Breast epithelium (tissue), 4 donors: ENCODE results near the gene KRTAP10-1. TPM values are rescaled to one million over a fixed set of nuclear protein-coding genes. Genes with fewer than 3 reads are reported as not detected.

Source experiments
- DNase-seq, 2 donors: peaks; one replicate each; pipeline ENCODE4 v3.0.0-alpha.2; 2019; ENCODE audit warnings: low spot score in 2 of 2
- H3K27ac ChIP-seq, 2 donors: fragments of 200-600 bp; sonication (generic) in 1 of 2; one replicate each; pipeline ENCODE4 v1.5.1; 2016 to 2019; ENCODE audit warnings: mild to moderate bottlenecking in 1 of 2
- H3K27me3 ChIP-seq, 2 donors: fragments of 200-600 bp; sonication (generic) in 1 of 2; one replicate each; pipeline versions ENCODE4 v1.5.1 to v1.6.0; 2017 to 2019; ENCODE audit warnings: control low read depth in 1 of 2, mild to moderate bottlenecking in 1 of 2
- H3K36me3 ChIP-seq: fragments of 200-600 bp; one replicate; pipeline ENCODE4 v1.5.1; 2019
- H3K4me1 ChIP-seq, 2 donors: fragments of 200-600 bp; sonication (generic); one replicate each; pipeline ENCODE4 v1.5.1; 2016 to 2019; ENCODE audit warnings: control low read depth in 1 of 2
- H3K4me3 ChIP-seq, 3 donors: fragments of 200-600 bp; sonication (generic); 1 replicate in 2 of 3; 2 replicates in 1 of 3; pipeline ENCODE4 v1.5.1; 2016 to 2019; ENCODE audit warnings: mild to moderate bottlenecking in 3 of 3, moderate library complexity in 2 of 3
- H3K9me3 ChIP-seq, 2 donors: fragments of 200-600 bp; sonication (generic) in 1 of 2; one replicate each; pipeline ENCODE4 v1.5.1; 2016 to 2019; ENCODE audit warnings: control low read depth in 1 of 2
- CTCF ChIP-seq, 3 donors: fragments of 450-650 bp; IDR thresholded peaks; one replicate each; pipeline ENCODE4 v1.5.1; 2016 to 2017; ENCODE audit warnings: antibody characterized with exemption in 3 of 3, mild to moderate bottlenecking in 3 of 3, moderate library complexity in 3 of 3
- POLR2A ChIP-seq: fragments of 450-650 bp; IDR thresholded peaks from one replicate; pipeline ENCODE4 v1.6.1; 2016; ENCODE audit warnings: antibody characterized with exemption, mild to moderate bottlenecking, moderate library complexity
- POLR2AphosphoS5 ChIP-seq, 3 donors: sonication (generic); formaldehyde crosslinking; IDR thresholded peaks; one replicate each; pipeline ENCODE4 v1.6.1; 2017; ENCODE audit warnings: antibody characterized with exemption in 3 of 3
- intact Hi-C: fragments of 100-400 bp; cut with DNase I; formaldehyde crosslinking; loops from one replicate; pipeline ENCODE4 v1.15.1; 2023; ENCODE audit warnings: low total_unique reads
- total RNA-seq, 3 donors: library from RNA; depleted of rRNA; stranded (reverse); fragments of >200 nt; gene quantifications; one replicate each; pipeline ENCODE4 v1.1.0, GENCODE V29; 2016

Gene KRTAP10-1
- total RNA-seq, 3 donors from 2014 or later = not detected

GRCh38 chr21:44508711-44509445 is 31.1 kb downstream of the KRTAP10-1 start:
- TF ChIP-seq POLR2AphosphoS5 (IDR thresholded peaks at IDR 0.05) (no peak), CTCF (IDR thresholded peaks at IDR 0.05) (no peak), POLR2A (no peak)
- DNase-seq = no peak
- H3K4me3 ChIP-seq = no peak overlapping the region
- no peaks in the 10 kb centered on the region for H3K36me3 ChIP-seq
- intact Hi-C loops = no loop called here
- no peaks in the 10 kb centered on the region for H3K4me1 ChIP-seq
- H3K9me3 ChIP-seq = no peaks in the 10 kb centered on the region
- H3K27me3 ChIP-seq = peaks cover 4 to 24% of the 10 kb centered on the region in 2 donors
- no peak overlapping the region for H3K27ac ChIP-seq

- Histone ChIP-seq H3K9me3 (no peaks in the 10 kb centered on the region), H3K36me3 (no peaks in the 10 kb centered on the region), H3K4me3 (no peak overlapping the region), H3K27me3 (peaks cover 4 to 24% of the 10 kb centered on the region in 2 donors), H3K27ac (no peak overlapping the region), H3K4me1 (no peaks in the 10 kb centered on the region)
- TF ChIP-seq POLR2AphosphoS5 (IDR thresholded peaks at IDR 0.05) = no peak
- no peak for TF ChIP-seq POLR2A
- no peak for TF ChIP-seq CTCF (IDR thresholded peaks at IDR 0.05)
- no peak for DNase-seq
- intact Hi-C loops = no loop called here
Measured at GRCh38 chr21:44508426-44508710, 31.6 kb downstream of the KRTAP10-1 start.

- intact Hi-C loops = no loop called here
- peaks cover 4 to 24% of the 10 kb centered on the region in 2 donors for H3K27me3 ChIP-seq
Measured at GRCh38 chr21:44507673-44508425, 32.1 kb downstream of the KRTAP10-1 start.

GRCh38 chr21:44506279-44507255 is 33.4 kb downstream of the KRTAP10-1 start:
- Histone ChIP-seq H3K4me1 (no peaks in the 10 kb centered on the region), H3K36me3 (no peaks in the 10 kb centered on the region), H3K27me3 (peaks cover 4 to 24% of the 10 kb centered on the region in 2 donors), H3K4me3 (no peak overlapping the region), H3K9me3 (no peaks in the 10 kb centered on the region), H3K27ac (no peak overlapping the region)
- TF ChIP-seq POLR2A = no peak
- DNase-seq = no peak
- intact Hi-C loops = no loop called here

More at GRCh38 chr21:44507673-44508425, 32.1 kb downstream of the KRTAP10-1 start:
- no peaks in the 10 kb centered on the region for H3K4me1 ChIP-seq
- no peak overlapping the region for H3K4me3 ChIP-seq
- H3K36me3 ChIP-seq = no peaks in the 10 kb centered on the region
- H3K27ac ChIP-seq = no peak overlapping the region
- TF ChIP-seq POLR2A (no peak), CTCF (IDR thresholded peaks at IDR 0.05) (no peak), POLR2AphosphoS5 (IDR thresholded peaks at IDR 0.05) (no peak)
- no peaks in the 10 kb centered on the region for H3K9me3 ChIP-seq
- DNase-seq = no peak

- H3K4me1 ChIP-seq = no peaks in the 10 kb centered on the region
- H3K4me3 ChIP-seq = no peak overlapping the region
- H3K9me3 ChIP-seq = no peaks in the 10 kb centered on the region
- intact Hi-C loops = no loop called here
- no peak overlapping the region for H3K27ac ChIP-seq
- DNase-seq = no peak
- H3K36me3 ChIP-seq = no peaks in the 10 kb centered on the region
- peaks cover 4 to 24% of the 10 kb centered on the region in 2 donors for H3K27me3 ChIP-seq
- TF ChIP-seq POLR2A (no peak), POLR2AphosphoS5 (IDR thresholded peaks at IDR 0.05) (no peak), CTCF (IDR thresholded peaks at IDR 0.05) (no peak)
Measured at GRCh38 chr21:44505673-44506278, 34.2 kb downstream of the KRTAP10-1 start.
